Stimulated activated naive CD4-positive, alpha-beta T cell treated with Interleukin-2 at 50 U/mL for 16 hours (primary cell): Measurements from ENCODE around the gene GPX4.
"Not testable (repeated sequence)": the region's sequence is repeated elsewhere in the genome, so short reads cannot be mapped to it uniquely, and the experiment has no call there.

Experiments used
- DNase-seq: peaks from one replicate; lab custom pipeline; 2025; lab: John Stamatoyannopoulos, UW

The GPX4 gene

GRCh38 chr19:1113986-1114483 is 10.2 kb downstream of the GPX4 start:
- no peak for DNase-seq

- DNase-seq: not testable (repeated sequence)
These were observed 10.9 kb downstream of the GPX4 start for GRCh38 chr19:1114728-1115127.

GRCh38 chr19:1115646-1116420 is 12.0 kb downstream of the GPX4 start:
- no peak for DNase-seq

- DNase-seq: no peak
These were observed 13.2 kb downstream of the GPX4 start for GRCh38 chr19:1116726-1117581.

- no peak for DNase-seq
These were observed 13.9 kb downstream of the GPX4 start for GRCh38 chr19:1117654-1118053.

- DNase-seq: no peak
These were observed 15.2 kb downstream of the GPX4 start for GRCh38 chr19:1118999-1119398.

- DNase-seq: no peak
These were observed 15.9 kb downstream of the GPX4 start for GRCh38 chr19:1119475-1120217.

- no peak for DNase-seq
These were observed 17.6 kb downstream of the GPX4 start for GRCh38 chr19:1121395-1121794.

- no peak for DNase-seq
These were observed 18.5 kb downstream of the GPX4 start for GRCh38 chr19:1122021-1122971.

GRCh38 chr19:1122972-1123363 is 19.2 kb downstream of the GPX4 start:
- peak; percentile 18 for DNase-seq

- no peak for DNase-seq
These were observed 19.6 kb downstream of the GPX4 start for GRCh38 chr19:1123381-1123780.

- no peak for DNase-seq
These were observed 20.3 kb downstream of the GPX4 start for GRCh38 chr19:1123885-1124677.

GRCh38 chr19:1125601-1126467 is 22.0 kb downstream of the GPX4 start:
- no peak for DNase-seq

GRCh38 chr19:1126984-1127760 is 23.4 kb downstream of the GPX4 start:
- no peak for DNase-seq

GRCh38 chr19:1128106-1128505 is 24.3 kb downstream of the GPX4 start:
- no peak for DNase-seq

GRCh38 chr19:1129084-1129483 is 25.3 kb downstream of the GPX4 start:
- not testable (repeated sequence) for DNase-seq

- DNase-seq: no peak
These were observed 25.7 kb downstream of the GPX4 start for GRCh38 chr19:1129535-1129934.
